Vagina (tissue), 2 donors: ENCODE measurements around the gene SLC6A6. TPM values are rescaled to one million over a fixed set of nuclear protein-coding genes. Genes with fewer than 3 reads are reported as not detected.

ENCODE experiments used
- DNase-seq, 2 donors: peaks; one replicate each; pipeline ENCODE4 v3.0.0-alpha.2; 2017; ENCODE audit errors: extremely low spot score in 2 of 2
- H3K27ac ChIP-seq: fragments of 200-600 bp; sonication (generic); one replicate; pipeline ENCODE4 v1.5.1; 2019
- H3K27me3 ChIP-seq: fragments of 200-600 bp; sonication (generic); one replicate; pipeline ENCODE4 v1.5.1; 2019
- H3K36me3 ChIP-seq, 2 donors: fragments of 200-600 bp; sonication (generic); one replicate each; pipeline ENCODE4 v1.5.1; 2017 to 2019
- H3K4me1 ChIP-seq: fragments of 200-600 bp; sonication (generic); one replicate; pipeline ENCODE4 v1.5.1; 2019
- H3K4me3 ChIP-seq, 2 donors: fragments of 200-600 bp; sonication (generic); 1 replicate in 1 of 2; 2 replicates in 1 of 2; pipeline ENCODE4 v1.5.1; 2016 to 2019
- H3K9me3 ChIP-seq: fragments of 200-600 bp; sonication (generic); one replicate; pipeline ENCODE4 v1.5.1; 2019
- POLR2A ChIP-seq, 2 donors: fragments of 450-650 bp; IDR thresholded peaks; one replicate each; pipeline ENCODE4 v1.6.1; 2017; ENCODE audit warnings: antibody characterized with exemption in 2 of 2, mild to moderate bottlenecking in 2 of 2, moderate library complexity in 2 of 2
- POLR2AphosphoS5 ChIP-seq, 2 donors: sonication (generic); formaldehyde crosslinking; IDR thresholded peaks; one replicate each; pipeline ENCODE4 v1.9.0; 2017; ENCODE audit warnings: antibody characterized with exemption in 2 of 2, mild to moderate bottlenecking in 2 of 2, low read depth in 1 of 2; ENCODE audit not compliant: insufficient read depth in 1 of 2
- intact Hi-C: fragments of 100-400 bp; cut with DNase I; formaldehyde crosslinking; loops from one replicate; pipeline ENCODE4 v1.15.1; 2023
- total RNA-seq: library from RNA; depleted of rRNA; stranded (reverse); fragments of >200 nt; gene quantifications from one replicate; pipeline ENCODE4 v1.2.3, GENCODE V29; 2016
- TF ChIP-seq, protein P1 (sequence below), 3 experiments: fragments of 450-650 bp in 2 of 3; fragments of 200-600 bp in 1 of 3; sonication (generic) in 1 of 3; IDR thresholded peaks; one replicate each; pipeline ENCODE4 v1.5.1; 2017 to 2019; ENCODE audit warnings: antibody characterized with exemption in 3 of 3, mild to moderate bottlenecking in 2 of 3, moderate library complexity in 2 of 3

Gene SLC6A6
- total RNA-seq, 1 donor from 2014 or later = 30.7 TPM

DNA sequence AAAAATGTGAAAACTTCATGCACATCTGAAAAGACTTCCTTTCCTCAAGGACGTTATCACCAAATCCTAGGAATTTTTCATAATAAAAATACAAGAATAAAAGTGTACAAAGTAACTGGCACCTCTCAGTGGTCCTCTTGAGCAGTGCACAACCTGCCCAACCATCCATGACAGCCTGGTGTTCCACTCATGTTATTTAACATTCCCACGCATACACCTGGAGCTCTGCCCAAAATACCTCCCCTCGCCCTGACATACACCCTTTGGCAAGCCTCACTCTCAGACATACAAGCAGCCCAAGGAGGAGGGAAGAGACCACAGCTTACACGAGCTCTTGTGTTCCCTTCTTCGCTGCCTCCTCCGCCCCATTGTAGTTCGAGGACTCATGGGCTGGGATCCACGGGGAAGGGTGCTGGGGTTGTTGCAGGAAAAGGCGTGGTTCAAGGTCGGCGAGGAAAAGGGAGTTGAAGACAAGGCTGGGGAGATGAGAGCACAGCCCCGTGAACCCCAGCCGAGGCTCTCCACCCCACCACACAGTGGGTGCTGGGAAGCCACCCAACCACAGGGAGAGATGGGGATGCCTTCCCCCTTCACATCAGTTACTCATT is 114.4 kb downstream of the SLC6A6 start:
- TF ChIP-seq POLR2AphosphoS5 (IDR thresholded peaks at IDR 0.05; ENCODE audit: insufficient read depth in 1 of 2, low read depth in 1 of 2) (no peak), POLR2A (IDR thresholded peaks at IDR 0.05) (no peak)
- TF ChIP-seq, protein P1, sequence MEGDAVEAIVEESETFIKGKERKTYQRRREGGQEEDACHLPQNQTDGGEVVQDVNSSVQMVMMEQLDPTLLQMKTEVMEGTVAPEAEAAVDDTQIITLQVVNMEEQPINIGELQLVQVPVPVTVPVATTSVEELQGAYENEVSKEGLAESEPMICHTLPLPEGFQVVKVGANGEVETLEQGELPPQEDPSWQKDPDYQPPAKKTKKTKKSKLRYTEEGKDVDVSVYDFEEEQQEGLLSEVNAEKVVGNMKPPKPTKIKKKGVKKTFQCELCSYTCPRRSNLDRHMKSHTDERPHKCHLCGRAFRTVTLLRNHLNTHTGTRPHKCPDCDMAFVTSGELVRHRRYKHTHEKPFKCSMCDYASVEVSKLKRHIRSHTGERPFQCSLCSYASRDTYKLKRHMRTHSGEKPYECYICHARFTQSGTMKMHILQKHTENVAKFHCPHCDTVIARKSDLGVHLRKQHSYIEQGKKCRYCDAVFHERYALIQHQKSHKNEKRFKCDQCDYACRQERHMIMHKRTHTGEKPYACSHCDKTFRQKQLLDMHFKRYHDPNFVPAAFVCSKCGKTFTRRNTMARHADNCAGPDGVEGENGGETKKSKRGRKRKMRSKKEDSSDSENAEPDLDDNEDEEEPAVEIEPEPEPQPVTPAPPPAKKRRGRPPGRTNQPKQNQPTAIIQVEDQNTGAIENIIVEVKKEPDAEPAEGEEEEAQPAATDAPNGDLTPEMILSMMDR (IDR thresholded peaks at IDR 0.05) = no peak
- Histone ChIP-seq H3K9me3 (no peaks in the 10 kb centered on the region), H3K27me3 (no peaks in the 10 kb centered on the region), H3K27ac (no peak overlapping the region), H3K36me3 (no peaks in the 10 kb centered on the region), H3K4me3 (no peak overlapping the region), H3K4me1 (no peaks in the 10 kb centered on the region)
- no peak for DNase-seq
- intact Hi-C loops = no loop called here

DNA sequence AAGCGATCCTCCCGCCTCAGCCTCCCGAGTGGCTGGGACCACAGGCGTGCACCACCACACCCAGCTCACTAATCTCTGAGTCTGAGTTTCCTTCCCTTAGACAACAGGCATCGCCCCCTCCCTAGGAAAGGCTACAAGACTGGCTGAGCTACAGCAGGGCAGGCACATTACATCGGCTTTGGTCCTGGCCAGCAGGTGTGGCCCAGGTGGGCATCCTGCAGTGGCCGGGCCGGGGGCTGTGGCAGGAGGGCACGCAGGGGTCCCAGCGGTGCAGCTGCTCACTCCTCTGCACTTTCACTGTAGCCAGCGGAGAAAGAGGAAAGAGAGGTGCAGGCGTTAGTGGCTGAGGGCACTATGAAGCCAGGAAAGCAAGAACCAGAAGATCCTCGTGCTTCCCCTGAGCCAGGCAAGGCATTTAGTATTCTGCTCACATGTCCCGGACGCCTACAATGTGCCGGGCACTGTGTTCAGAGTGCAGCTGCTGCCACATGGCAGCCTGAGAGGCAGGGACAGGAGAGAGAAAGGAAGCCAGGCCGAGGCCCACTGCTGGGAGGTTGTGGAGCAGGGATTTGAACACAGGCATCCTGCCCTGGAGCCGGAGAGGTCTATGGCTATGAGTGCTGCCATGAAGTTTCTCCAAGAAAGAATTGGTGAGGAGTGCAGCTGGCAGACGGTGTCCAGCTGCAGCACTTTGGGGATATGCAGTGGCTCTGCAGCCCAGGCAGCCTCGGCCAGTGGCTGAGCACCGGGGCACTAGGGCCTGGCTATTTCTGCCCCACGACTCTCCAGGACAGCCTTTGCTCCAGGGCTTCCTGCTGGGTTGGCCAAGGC is 115.4 kb downstream of the SLC6A6 start:
- no peak for DNase-seq
- Histone ChIP-seq H3K9me3 (no peaks in the 10 kb centered on the region), H3K27ac (no peak overlapping the region), H3K4me1 (no peaks in the 10 kb centered on the region), H3K27me3 (no peaks in the 10 kb centered on the region), H3K4me3 (no peak overlapping the region), H3K36me3 (no peaks in the 10 kb centered on the region)
- intact Hi-C loops = no loop called here
- TF ChIP-seq, protein P1 (IDR thresholded peaks at IDR 0.05) = no peak
- TF ChIP-seq POLR2A (IDR thresholded peaks at IDR 0.05) (no peak), POLR2AphosphoS5 (IDR thresholded peaks at IDR 0.05; ENCODE audit: insufficient read depth in 1 of 2, low read depth in 1 of 2) (no peak)

DNA sequence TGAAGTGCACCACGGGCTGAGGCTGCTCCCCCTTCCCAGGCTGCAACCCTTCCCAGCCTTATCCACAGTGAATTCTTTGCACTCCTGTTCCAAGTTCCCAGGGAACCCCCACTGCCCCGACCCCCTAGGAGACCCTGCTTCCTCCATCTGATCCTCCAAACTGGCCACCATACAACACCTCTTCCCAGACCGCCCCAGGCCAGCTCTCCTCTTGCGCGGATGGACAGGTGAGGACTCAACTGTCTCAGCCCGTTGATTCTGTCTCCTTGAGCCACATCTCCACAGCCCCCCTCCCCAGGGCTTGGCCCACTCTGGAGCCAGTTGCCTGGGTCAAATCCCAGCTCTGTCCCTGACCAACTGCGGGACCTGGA is 116.0 kb downstream of the SLC6A6 start:
- Histone ChIP-seq H3K27ac (no peak overlapping the region), H3K36me3 (no peaks in the 10 kb centered on the region), H3K4me3 (no peak overlapping the region), H3K27me3 (no peaks in the 10 kb centered on the region), H3K9me3 (no peaks in the 10 kb centered on the region), H3K4me1 (no peaks in the 10 kb centered on the region)
- DNase-seq = no peak
- TF ChIP-seq POLR2A (IDR thresholded peaks at IDR 0.05) = no peak
- TF ChIP-seq, protein P1 (IDR thresholded peaks at IDR 0.05) = no peak
- no peak for TF ChIP-seq POLR2AphosphoS5 (IDR thresholded peaks at IDR 0.05; ENCODE audit: insufficient read depth in 1 of 2, low read depth in 1 of 2)
- intact Hi-C loops = no loop called here

DNA sequence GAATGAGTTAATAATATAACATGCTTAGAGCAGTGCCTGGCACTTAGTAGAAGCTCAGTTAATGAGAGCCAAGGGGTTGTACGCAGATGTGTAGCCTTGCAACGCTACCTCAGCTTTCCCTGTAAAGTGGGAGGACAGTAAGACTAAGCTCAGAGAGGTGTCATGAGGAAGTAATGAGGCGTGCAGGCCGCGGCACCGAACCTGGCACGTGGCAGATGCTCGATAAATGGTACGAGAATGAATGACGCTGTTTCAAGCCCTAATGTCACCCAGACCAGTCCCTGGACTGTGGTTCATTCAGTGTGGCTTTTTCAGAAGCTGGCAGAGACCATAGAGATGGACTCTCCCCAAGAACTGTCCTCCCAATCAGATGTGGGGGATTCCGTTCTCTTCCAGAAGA is 116.5 kb downstream of the SLC6A6 start:
- H3K27me3 ChIP-seq = no peaks in the 10 kb centered on the region
- TF ChIP-seq, protein P1 (IDR thresholded peaks at IDR 0.05) = no peak
- TF ChIP-seq POLR2AphosphoS5 (IDR thresholded peaks at IDR 0.05; ENCODE audit: insufficient read depth in 1 of 2, low read depth in 1 of 2) = no peak
- no peak for TF ChIP-seq POLR2A (IDR thresholded peaks at IDR 0.05)
- no peak for DNase-seq
- no peak overlapping the region for H3K27ac ChIP-seq
- H3K9me3 ChIP-seq = no peaks in the 10 kb centered on the region
- no peaks in the 10 kb centered on the region for H3K36me3 ChIP-seq
- peaks cover 2% of the 10 kb centered on the region for H3K4me1 ChIP-seq
- intact Hi-C loops = no loop called here
- H3K4me3 ChIP-seq = no peak overlapping the region

DNA sequence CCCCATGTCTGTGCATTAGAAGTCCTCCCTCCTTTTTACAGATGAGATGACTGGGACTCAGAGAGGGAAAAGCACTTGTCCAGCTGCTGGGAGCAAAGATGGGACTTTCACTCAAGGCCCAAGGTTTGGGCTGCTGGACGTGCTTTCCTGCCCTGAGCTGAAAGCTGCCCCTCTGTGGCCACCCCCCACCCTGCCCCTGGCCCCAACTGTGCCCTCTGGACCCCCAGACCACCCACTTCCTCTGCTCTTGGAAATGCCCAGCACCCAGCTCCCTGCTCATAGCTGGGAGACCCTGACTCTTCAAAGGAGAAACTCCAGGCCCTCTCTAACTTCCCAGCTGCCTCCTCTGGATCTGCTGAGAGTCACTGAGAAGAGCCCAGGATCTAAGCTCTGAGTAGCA is 117.0 kb downstream of the SLC6A6 start:
- Histone ChIP-seq H3K4me1 (peaks cover 8% of the 10 kb centered on the region), H3K27me3 (no peaks in the 10 kb centered on the region), H3K27ac (no peak overlapping the region), H3K36me3 (no peaks in the 10 kb centered on the region), H3K4me3 (no peak overlapping the region), H3K9me3 (no peaks in the 10 kb centered on the region)
- no peak for DNase-seq
- intact Hi-C loops = no loop called here
- no peak for TF ChIP-seq POLR2A (IDR thresholded peaks at IDR 0.05)
- TF ChIP-seq, protein P1 (IDR thresholded peaks at IDR 0.05) = no peak
- no peak for TF ChIP-seq POLR2AphosphoS5 (IDR thresholded peaks at IDR 0.05; ENCODE audit: insufficient read depth in 1 of 2, low read depth in 1 of 2)
